HepG2 (cell line): ENCODE data around the gene PIAS1. TPM values are rescaled to one million over a fixed set of nuclear protein-coding genes. Genes with fewer than 3 reads are reported as not detected.
A peak's percentile ranks its signal among the peaks of the same experiment; 100 is the strongest.

Experiments
- MXD4 ChIP-seq: IDR thresholded peaks from 2 replicates; pipeline ENCODE4 v1.6.1; 2016; ENCODE audit warnings: mild to moderate bottlenecking, missing biosample characterization, missing genetic modification reagents
- ZFP41 ChIP-seq: sonication (generic); formaldehyde crosslinking; IDR thresholded peaks from 2 replicates; pipeline ENCODE4 v1.4.0; 2020; ENCODE audit warnings: mild to moderate bottlenecking, missing genetic modification reagents, borderline replicate concordance
- ZNF674 ChIP-seq: sonication (generic); formaldehyde crosslinking; IDR thresholded peaks from 2 replicates; pipeline ENCODE4 v1.5.0; 2020; ENCODE audit warnings: low read depth, mild to moderate bottlenecking, missing genetic modification reagents
- polyA plus RNA-seq, 8 experiments: library from polyadenylated mRNA; depleted of rRNA in 3 of 8; stranded (reverse) in 7 of 8; unstranded in 1 of 8; fragments of >200 nt; fragmentation: Illumina TruSeq in 4 of 8; extraction: Trizol in 4 of 8; gene quantifications; 2 replicates each; pipeline versions ENCODE4 v1.2.1 to v1.2.3, GENCODE V29; 2011 to 2016; ENCODE audit warnings: low read depth in 4 of 8, missing spikeins in 1 of 8, mixed read lengths in 1 of 8; ENCODE audit not compliant: insufficient read depth in 1 of 8
- total RNA-seq, 5 experiments: library from RNA; depleted of rRNA; stranded (reverse); fragments of >200 nt; fragmentation: Illumina TruSeq; extraction: Trizol; gene quantifications; 2 replicates each; pipeline ENCODE4 v1.2.3, GENCODE V29; 2016; ENCODE audit warnings: low read depth in 1 of 5
- TF ChIP-seq, protein P1 (sequence below): sonication (generic); formaldehyde crosslinking; IDR thresholded peaks from one replicate; pipeline ENCODE4 v1.5.1; 2020; ENCODE audit warnings: mild to moderate bottlenecking, missing genetic modification reagents; ENCODE audit errors: not compliant biosample characterization
- TF ChIP-seq, protein P2 (sequence below), 2 experiments: fragments of 450-650 bp in 1 of 2; sonication (generic) in 1 of 2; formaldehyde crosslinking in 1 of 2; IDR thresholded peaks; 2 replicates each; pipeline versions ENCODE4 v1.6.1 to v1.8.0; 2016 to 2022; ENCODE audit warnings: antibody characterized with exemption in 1 of 2, mild to moderate bottlenecking in 1 of 2, missing genetic modification reagents in 1 of 2
- TF ChIP-seq, protein P3 (sequence below): IDR thresholded peaks from 2 replicates; pipeline ENCODE4 v1.6.1; 2016

PIAS1 gene
- total and polyA plus RNA-seq, 2 of the 13 experiments (the other 11 are each of a cell fraction or from before 2014, with no cell fraction given) = 20.7 to 33.7 TPM

DNA sequence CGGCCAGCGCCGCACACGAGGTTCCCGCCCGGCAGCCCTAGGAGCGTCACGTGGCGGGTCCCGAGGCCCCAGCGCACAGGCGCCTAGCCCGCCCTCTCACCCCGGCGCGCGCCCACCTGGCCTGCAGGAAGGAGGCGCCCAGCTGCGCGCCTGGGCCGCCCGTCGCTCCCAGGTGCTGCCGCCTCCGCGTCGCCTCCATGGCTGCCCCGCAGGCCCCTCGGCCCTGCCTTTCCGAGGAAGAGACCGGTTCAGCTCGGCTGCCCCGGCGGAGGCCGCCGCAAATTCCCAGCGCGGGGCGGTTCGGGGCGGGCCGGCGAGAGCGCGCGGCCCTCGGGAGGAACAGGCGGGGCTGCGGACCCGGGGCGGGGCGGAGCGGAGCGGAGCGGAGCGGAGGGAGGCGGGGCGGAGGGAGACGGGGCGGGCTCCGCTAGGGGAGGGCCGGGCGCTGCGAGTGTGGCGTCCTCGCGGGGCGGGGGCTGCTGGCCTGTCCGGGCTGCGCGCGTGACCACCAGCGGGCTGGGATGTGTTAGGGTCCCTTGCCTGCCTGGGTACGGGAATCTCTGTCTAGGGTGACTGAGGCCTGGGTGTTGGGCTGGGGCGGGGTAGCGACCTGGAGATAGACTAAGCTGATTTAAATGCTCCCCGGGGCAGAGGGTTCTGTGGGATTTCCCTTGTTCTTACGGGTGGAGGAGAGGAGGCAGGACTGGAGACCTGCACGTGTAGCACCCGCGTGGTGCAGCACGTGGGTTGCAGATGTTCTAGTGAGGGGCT lies 175.5 kb downstream of the PIAS1 start, which contains the start of gene CLN6 (continued):
- TF ChIP-seq, protein P1, sequence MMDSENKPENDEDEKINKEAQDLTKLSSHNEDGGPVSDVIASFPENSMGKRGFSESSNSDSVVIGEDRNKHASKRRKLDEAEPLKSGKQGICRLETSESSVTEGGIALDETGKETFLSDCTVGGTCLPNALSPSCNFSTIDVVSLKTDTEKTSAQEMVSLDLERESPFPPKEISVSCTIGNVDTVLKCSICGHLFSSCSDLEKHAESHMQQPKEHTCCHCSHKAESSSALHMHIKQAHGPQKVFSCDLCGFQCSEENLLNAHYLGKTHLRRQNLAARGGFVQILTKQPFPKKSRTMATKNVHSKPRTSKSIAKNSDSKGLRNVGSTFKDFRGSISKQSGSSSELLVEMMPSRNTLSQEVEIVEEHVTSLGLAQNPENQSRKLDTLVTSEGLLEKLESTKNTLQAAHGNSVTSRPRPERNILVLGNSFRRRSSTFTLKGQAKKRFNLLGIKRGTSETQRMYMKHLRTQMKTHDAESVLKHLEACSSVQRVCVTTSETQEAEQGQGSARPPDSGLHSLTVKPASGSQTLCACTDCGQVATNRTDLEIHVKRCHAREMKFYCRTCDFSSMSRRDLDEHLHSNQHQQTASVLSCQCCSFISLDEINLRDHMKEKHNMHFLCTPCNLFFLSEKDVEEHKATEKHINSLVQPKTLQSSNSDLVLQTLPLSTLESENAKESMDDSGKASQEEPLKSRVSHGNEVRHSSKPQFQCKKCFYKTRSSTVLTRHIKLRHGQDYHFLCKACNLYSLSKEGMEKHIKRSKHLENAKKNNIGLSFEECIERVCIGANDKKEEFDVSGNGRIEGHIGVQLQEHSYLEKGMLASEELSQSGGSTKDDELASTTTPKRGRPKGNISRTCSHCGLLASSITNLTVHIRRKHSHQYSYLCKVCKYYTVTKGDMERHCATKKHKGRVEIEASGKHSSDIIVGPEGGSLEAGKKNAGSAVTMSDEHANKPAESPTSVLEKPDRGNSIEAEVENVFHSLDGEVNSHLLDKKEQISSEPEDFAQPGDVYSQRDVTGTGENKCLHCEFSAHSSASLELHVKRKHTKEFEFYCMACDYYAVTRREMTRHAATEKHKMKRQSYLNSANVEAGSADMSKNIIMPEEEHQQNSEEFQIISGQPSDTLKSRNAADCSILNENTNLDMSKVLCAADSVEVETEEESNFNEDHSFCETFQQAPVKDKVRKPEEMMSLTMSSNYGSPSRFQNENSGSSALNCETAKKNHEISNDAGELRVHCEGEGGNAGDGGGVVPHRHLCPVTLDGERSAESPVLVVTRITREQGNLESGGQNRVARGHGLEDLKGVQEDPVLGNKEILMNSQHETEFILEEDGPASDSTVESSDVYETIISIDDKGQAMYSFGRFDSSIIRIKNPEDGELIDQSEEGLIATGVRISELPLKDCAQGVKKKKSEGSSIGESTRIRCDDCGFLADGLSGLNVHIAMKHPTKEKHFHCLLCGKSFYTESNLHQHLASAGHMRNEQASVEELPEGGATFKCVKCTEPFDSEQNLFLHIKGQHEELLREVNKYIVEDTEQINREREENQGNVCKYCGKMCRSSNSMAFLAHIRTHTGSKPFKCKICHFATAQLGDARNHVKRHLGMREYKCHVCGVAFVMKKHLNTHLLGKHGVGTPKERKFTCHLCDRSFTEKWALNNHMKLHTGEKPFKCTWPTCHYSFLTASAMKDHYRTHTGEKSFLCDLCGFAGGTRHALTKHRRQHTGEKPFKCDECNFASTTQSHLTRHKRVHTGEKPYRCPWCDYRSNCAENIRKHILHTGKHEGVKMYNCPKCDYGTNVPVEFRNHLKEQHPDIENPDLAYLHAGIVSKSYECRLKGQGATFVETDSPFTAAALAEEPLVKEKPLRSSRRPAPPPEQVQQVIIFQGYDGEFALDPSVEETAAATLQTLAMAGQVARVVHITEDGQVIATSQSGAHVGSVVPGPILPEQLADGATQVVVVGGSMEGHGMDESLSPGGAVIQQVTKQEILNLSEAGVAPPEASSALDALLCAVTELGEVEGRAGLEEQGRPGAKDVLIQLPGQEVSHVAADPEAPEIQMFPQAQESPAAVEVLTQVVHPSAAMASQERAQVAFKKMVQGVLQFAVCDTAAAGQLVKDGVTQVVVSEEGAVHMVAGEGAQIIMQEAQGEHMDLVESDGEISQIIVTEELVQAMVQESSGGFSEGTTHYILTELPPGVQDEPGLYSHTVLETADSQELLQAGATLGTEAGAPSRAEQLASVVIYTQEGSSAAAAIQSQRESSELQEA (CRISPR knock-in tag) = no peak
- TF ChIP-seq MXD4 (CRISPR knock-in tag) (peak; percentile 79; the same call in 1 of the 2 replicates), ZFP41 (CRISPR knock-in tag) (no peak), ZNF674 (peak; percentile 94; the same call in 1 of the 2 replicates)
- TF ChIP-seq, protein P2, sequence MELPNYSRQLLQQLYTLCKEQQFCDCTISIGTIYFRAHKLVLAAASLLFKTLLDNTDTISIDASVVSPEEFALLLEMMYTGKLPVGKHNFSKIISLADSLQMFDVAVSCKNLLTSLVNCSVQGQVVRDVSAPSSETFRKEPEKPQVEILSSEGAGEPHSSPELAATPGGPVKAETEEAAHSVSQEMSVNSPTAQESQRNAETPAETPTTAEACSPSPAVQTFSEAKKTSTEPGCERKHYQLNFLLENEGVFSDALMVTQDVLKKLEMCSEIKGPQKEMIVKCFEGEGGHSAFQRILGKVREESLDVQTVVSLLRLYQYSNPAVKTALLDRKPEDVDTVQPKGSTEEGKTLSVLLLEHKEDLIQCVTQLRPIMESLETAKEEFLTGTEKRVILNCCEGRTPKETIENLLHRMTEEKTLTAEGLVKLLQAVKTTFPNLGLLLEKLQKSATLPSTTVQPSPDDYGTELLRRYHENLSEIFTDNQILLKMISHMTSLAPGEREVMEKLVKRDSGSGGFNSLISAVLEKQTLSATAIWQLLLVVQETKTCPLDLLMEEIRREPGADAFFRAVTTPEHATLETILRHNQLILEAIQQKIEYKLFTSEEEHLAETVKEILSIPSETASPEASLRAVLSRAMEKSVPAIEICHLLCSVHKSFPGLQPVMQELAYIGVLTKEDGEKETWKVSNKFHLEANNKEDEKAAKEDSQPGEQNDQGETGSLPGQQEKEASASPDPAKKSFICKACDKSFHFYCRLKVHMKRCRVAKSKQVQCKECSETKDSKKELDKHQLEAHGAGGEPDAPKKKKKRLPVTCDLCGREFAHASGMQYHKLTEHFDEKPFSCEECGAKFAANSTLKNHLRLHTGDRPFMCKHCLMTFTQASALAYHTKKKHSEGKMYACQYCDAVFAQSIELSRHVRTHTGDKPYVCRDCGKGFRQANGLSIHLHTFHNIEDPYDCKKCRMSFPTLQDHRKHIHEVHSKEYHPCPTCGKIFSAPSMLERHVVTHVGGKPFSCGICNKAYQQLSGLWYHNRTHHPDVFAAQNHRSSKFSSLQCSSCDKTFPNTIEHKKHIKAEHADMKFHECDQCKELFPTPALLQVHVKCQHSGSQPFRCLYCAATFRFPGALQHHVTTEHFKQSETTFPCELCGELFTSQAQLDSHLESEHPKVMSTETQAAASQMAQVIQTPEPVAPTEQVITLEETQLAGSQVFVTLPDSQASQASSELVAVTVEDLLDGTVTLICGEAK (IDR thresholded peaks at IDR 0.05) = no peak
- TF ChIP-seq, protein P2 (CRISPR knock-in tag; IDR thresholded peaks at IDR 0.05) = no peak
- TF ChIP-seq, protein P3, sequence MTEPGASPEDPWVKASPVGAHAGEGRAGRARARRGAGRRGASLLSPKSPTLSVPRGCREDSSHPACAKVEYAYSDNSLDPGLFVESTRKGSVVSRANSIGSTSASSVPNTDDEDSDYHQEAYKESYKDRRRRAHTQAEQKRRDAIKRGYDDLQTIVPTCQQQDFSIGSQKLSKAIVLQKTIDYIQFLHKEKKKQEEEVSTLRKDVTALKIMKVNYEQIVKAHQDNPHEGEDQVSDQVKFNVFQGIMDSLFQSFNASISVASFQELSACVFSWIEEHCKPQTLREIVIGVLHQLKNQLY (CRISPR knock-in tag) = peak; percentile 25; the same call in 1 of the 2 replicates
